ENCODE results near the gene AFDN.

AFDN gene

DNA sequence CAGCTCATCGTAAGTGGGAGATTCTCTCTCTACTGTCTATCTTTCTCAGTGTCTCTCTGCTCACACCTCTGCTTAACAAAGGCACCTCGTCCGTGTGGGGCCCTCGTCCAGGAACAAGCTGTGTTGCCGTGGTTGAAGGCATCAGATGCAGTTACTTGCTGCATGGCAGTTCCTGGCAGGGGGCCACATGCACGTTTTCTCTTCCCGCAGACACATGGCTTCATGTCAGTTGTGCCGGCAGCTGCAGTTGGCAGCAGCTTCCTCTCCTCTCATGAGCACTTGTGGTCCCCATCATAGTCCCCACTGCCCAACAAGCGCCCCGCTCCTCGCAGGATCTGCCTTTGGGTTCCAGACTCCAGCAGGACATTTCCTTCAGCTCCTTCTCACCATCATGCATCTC, 7.1 kb upstream of the AFDN start:
- DNase-seq (ENCODE audit: low spot score): no peak

DNA sequence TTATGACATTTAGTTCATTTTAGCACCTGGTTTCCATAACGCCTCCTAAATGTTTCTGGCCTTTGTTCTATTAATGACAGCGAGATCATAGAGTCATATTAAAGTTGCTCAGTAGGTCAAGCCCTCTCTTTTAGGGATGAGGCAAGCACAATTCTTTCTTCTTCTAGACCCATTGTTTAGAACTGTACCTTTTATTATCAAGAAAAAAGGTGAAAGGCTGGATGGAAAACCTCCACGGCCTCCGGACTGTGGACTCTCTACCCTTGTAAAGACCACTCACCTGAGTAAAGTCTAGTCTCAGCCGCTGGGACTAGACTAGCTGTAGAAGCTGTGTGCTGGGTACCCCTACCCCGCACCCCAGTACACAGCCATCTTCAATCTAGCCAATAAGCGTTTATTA, 6.0 kb upstream of the AFDN start:
- no peak for DNase-seq (ENCODE audit: low spot score)

DNA sequence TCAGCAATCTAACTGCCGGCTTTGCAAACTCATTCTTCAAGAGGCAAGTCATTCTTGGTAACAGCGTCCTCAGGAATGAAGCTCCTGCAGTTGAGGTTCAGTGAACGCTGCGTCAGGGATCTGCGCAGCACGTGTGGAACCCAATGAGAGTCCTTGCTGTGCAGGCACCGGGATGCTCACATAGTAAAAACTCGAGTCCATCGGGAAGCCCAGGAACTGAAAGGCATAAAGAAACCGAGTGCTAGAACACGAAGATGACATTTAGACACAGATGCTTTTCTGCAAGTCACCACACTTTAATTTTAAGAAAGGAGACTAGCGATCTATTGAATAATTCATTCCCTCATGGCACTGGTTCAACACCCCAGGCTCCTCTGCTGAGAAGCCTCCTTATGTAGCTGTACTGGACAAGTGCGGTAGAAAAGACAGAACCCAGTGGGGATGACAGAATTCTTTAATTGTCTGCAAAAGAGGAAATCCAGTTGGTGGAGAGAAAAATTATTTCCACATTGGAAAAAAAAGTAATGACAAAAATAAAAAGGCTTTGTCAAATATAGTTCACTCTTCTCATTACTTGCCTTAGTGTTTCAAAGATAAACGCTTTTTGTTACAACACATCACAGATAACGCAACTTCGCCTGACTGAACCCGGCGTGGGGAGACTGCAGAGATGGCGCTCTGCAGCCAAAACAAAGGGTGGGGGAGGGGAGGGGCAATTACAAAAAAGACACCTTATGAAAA, 1.9 kb upstream of the AFDN start:
- DNase-seq (ENCODE audit: low spot score): no peak

DNA sequence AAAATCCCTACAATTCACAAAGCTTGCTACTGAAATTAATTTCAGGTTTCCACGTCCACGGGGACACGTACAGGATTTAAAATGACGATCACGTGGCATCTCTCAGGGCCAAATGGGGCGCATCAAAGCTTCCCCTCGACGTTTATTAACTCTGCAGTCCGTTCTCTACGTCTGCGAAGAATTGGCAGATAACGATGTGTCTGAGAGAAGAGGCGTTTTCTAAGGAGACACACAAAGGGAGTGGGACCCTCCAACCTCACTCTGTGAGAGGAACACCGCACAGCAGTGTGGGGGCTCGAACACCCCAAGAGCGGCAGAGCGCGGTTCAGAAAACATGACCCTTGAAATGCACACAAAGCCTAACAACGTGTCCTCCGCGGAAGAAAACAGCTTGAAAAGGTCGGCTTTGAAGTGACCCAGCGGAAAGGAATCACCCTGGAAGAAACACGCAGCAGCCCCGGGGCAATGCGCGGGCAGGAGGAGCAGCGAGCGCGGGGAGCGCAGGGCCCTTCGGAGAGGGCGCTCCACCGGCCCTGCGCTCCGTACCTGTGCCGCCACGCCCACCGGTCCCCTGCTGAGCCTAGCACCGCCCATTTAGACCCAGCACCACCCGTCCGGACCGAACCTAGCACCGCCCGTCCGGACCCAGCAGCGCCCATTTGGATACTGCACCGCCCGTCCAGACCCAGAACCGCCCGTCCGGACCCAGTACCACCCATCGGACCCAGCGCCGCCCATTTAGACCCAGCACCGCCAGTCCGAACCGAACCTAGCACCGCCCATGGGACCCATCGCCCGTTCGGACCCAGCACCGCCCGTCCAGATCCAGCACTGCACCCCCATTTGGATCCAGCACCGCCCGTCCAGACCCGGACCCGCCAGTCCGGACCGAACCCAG, 1.1 kb upstream of the AFDN start:
- peak; percentile 8 for DNase-seq (ENCODE audit: low spot score)

DNA sequence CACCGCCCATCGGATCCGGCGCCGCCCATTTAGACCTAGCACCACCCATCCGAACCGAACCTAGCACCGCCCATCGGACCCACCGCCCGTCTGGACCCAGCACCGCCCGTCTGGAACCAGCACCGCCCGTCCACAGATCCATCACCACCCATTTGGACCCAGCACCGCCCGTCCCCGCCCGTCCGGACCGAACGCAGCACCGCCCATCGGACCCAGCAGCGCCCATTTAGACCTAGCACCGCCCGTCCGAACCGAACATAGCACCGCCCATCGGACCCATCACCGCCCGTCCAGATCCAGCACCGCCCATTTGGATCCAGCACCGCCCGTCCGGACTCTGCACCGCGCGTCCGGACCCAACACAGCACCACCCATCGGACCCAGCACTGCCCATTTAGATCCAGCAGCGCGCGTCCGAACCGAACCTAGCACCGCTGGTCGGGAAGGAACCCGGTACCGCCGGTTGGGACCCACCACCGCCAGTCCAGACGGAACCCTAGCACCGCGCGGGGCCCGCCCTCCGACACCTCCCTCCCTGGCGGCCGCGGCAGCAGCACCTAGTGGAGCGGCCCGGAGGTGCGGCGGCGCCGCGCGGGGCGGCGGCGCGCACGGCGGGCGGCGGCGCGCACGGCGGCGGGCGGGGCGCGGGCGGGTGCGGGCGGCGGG, 348 bp upstream of the AFDN start:
- DNase-seq (ENCODE audit: low spot score): peak; percentile 63

DNA sequence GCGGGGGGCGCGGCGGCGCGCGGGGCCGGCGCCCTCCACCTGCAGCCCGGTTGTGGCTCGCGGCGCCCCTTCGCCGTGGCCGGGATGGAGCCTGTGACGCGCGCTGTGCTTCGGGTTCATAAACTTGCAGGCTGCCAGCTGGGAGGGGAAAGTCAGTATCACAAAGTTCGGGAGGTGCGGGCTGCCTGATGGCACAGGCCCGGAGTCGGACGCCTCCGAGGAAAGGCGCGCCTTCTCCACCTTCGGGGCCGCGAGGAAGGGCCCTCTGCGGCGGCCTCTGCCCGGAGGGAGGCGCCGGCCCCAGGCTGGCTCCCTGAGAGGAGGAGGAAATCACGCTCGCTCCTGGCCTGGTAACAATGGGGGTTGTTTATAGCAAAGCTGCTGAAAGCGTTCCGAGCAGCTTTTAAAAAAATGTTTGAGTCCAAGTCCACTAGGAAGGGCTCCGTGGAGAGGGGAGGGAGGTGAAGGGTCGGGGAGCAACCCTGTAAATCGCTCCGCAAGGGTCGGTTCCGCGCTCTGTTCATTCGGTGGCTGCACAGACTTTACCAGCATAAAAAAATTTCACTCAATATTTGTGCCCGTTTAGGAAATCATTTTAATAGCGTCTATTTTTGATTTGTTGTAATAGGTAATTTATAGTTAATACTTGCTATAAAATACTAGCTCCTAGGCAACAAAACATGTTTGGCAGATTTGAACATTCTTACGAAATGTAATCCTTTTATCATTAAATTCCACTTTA, 1.0 kb downstream of the AFDN start:
- peak; percentile 6 for DNase-seq (ENCODE audit: low spot score)

DNA sequence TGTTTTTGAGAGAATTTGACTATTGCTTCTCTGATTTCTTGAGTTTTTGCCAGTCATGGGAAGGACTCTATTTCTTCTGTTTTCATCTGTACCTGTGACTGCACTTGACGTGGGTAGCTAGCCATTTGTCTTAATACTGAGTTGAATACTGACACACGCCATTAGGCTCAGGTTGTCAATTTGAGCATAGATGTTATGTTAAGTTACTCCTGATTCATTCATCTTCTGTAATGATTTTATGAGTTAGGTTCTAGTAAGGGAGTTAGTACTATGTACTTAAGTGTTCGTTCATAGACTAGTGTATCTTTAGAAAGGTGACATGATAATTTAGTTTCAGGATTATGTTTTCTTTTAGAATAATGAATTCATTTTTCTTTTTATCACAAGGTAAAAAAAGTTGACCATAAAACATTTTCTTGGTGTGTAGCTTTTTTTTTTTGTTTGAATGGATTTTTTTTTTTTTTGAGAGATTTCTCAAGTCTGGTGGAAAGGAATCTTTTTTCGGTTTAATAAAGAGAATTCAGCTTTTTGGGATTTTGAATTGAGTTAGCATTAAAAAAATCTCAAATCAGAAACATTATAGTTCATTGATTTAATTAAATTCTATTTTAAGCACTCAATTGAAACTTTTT, 1.7 kb downstream of the AFDN start:
- no peak for DNase-seq (ENCODE audit: low spot score)

DNA sequence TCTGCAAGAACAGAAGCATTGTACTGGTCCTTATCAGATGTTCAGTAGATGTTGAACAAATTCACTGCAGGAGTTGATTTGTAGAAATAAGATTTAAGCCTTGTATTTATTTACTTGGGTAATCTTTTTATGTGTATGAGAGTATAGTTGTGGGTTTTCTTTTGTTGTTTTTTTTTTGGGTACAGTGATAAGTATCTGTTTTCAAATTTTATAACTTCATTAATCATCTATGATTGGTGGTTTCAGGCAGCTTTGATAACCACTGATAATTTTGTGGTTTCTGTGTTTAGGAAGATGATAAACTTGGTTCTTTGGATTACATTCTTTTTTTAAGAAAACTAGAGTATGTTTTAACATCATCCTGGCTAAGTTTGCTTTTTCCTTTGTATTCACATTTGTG, 2.8 kb downstream of the AFDN start:
- DNase-seq (ENCODE audit: low spot score): peak; percentile 13

DNA sequence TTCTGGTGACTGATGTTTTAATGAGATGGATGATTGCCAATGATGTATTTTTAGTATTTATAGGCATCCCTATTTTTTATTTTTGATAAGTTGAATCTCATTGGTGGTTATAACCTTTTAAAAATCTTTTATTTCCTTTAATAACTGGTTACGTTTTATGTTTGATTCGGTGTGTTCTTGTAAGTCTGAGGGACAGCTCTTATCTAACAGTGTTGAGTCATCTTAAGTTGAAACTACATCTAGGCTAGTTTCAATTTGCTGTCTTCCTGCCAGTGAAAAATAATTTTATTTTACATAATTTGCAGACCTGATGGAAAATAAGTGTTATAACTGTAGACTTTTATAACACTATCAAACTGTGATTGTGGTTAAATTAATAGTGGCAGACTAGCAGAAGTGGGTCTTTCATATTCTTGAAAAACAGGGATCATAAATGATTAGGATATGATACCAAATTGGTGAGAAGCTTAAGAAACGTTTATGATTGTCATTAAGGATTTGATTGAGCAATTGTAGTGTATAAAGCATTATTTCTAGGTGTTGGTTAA, 4.6 kb downstream of the AFDN start:
- DNase-seq (ENCODE audit: low spot score): no peak

DNA sequence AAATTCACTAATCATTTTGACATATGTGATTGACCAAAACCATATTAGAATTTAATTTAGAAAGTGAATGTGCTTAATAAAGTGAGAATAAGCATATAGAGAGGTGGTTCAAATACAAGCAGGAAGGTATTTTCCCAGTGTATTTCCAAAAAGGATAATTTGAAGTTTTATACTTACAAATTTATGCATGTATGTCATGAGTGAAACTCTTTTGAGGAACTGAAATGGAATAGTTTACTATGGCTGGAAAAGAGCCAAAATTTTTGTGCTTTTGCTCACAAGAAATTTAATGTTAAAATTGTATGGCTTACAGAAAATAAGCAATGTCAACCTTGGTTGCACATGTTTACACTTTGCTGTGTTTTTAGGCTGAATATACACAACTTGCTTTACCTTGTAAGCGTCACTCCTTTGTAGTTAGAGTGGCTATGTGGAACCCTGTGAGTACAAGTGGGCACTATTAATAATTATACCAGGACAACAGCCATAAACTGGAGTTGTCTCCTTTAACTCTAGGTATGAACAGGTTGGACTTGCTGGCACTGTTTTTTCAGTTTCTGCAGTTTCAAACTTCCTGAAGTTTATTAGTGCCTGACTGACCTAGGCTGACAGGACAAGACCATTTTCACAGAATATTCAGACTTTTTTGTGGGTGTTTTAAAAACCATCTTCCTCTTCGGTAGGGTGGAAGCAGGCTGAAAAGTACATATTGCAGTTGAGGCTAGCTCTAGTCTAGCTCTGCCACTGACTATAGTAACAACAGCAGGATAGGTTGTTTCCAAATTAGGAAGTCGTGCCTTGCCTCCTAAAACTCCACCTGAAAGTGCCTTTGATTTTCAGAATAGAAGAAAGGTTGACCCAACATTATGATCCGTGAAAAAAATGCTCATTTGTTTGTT, 6.0 kb downstream of the AFDN start:
- no peak for DNase-seq (ENCODE audit: low spot score)

DNA sequence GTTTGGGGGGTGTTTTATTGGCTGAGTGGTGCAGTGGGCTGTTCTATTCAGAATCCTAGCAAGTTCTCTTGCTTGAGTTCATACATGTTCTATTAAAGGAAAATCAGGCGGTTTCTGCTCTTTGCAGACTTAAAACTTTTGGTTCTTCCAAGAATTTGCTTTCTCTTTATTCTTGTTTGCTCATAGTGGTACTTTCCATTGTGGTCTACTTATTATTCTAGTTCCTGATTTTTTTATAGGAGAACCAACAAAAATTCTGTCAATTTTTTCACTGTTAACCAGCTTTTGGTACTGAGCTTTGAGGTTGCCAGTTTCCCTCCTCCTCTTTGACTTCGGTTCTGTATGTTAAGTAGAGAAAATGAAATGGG, 6.7 kb downstream of the AFDN start:
- peak; percentile 36 for DNase-seq (ENCODE audit: low spot score)

DNA sequence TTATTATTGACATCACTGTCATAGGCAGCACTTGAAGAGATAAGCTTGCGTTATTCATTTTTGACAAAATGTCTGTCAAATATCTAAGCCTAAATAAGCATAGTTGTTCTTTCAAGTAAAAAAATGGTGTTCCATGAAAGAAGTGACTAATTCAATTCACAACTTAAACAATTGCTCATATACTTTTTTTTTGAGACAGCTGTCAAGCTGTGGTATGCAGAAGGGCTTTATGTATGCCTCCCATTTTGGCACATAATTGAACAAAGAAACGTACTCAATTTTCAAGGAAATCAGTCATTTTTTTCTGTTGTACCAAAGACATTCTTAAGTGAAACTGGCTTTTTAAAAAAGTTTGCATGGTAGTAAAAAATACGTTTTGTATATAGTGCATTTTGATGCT, 8.5 kb downstream of the AFDN start:
- DNase-seq (ENCODE audit: low spot score): no peak

DNA sequence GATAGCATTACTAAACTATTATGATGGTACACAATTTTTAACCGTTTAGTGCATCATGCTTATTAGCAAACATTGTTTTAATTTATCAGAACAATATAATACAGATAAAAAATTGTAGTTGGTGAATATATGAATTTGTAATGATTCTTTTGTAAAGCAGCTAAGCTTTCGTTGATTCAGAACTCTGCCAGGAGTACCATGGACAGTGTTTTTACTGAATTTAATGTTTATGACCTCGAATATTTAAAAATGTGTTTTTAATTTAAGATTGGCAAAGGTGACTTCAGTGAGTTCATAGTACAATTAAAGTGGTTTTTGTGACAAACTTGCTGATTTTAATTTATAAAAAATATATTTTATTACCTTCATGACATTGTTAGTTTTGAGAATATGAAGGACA, 10.0 kb downstream of the AFDN start:
- DNase-seq (ENCODE audit: low spot score): no peak

DNA sequence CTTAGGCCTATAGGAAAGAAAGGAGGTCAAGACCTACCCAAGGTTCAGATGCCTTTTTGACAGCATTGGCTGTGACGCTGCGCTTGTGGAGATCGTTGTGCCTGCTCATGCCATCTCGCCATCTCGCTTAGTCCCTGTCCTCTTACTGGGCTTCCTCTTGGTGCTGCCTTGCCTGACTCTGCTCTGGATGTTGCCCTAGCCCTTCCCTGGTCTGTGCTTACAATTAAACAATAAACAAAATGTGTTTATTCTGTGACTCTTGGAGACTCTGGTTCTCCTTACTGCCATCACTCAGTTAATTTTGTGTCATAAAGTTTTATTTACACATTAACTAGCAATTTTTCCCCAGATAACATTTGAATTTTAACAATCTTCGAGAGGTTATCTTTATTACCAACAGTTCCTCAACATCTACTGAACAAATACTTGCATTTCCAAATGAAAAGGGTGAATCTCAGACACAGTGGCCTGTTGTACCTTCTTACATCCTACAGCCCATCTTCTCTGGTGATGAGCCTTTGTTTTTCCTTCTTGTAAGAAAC, 11.6 kb downstream of the AFDN start:
- no peak for DNase-seq (ENCODE audit: low spot score)

DNA sequence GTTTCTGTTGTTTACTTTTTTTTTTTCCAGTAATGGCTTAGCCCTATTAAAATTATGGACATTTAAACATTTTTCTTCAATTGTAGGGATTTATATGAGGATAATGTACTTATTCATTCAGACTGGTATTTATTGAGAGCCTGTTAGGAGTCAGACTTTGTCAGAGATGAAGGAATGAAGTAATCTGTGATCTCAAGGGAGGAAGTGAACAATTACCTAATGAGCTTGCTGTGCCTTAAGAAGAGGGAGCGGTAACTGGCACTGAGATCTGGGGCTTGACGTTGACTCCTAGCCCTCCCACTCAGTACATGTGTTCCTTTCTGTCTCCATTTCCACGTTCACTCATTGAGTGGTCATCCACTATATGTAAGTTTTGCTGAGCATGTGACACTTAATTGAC, 12.6 kb downstream of the AFDN start:
- no peak for DNase-seq (ENCODE audit: low spot score)

DNA sequence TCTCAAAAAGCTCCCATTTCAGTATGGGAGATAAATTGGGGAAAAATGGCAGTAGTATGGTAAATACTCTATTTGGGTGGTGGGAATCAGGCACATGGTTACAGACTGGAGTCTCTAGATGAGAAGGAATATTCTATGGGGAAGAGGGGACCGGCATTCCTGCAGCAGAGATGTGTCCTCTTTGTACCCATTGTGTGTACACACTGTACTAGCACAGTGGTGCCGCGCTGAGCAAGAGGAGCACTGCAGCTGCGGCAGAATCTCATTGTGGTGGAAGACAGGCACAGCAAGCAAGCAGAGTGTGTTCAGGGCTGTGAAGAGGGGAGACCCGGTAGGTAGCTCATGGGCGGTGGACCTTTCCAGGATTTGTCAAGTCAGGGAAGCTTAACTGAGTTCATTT, 13.0 kb downstream of the AFDN start:
- DNase-seq (ENCODE audit: low spot score): no peak

DNA sequence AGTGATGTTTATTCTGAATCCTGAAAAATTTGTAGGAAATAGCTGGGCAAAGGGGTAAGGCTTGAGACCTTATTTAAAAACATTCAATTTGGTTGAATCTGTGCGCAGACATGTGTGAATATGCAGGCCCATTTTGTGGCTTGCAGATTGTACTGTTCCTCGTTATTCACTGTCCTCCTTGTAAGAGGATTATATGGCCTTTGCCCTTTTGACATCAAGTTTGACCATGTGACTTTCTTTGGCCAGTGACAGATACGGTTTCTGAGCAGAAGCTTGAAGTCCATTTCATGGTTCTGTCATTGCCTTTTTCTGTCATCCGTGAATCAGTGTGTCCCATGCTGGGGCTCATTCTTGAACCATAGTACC, 13.4 kb downstream of the AFDN start:
- DNase-seq (ENCODE audit: low spot score): no peak

DNA sequence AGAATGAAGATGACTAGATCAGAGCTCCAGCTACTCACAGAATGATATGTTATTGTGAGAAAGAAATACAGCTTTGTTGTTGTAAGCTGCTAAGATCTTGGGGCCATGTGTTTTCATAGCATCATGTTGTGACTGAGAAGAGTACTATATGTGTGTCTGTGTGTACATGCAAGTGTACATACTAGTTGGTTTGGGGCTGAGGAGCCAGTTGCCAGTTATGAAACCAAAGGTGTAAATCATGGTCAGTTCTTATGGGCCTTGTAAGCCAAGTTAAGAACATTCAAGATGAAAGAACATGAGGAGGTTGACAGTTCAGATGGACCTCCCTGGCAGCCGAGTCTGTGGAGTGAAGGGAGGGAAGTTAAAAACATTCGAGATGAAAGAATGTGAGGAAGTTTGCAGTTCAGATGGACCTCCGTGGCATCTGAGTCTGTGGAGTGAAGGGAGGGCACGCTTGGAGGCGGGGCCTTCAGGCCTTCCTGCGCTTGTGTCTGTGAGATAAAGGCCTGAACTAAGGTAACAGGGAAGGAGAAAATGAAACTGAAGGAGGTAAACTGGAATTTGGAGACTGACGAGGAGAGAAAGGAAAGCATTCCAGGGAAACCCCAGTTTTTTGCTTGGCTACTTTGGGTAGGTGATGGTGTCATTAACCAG, 13.9 kb downstream of the AFDN start:
- DNase-seq (ENCODE audit: low spot score): no peak

DNA sequence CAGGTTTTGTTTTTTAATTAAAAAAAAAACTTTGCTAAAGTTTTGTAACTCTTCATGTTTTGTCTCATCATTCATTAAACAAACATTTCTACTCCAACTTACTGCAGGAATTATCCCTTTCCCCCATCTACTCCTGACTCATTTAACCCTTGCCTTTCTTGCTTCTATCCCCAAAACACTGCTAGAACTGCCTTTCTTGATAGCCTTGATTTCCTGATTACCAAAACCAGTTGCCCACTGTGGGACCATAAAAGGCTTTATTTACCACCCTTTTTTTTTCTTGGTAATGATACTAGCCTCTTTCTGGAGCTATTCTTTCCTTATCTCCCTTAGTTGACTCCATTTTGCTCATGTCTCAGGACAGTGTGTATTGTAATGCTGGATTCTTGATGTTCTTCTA, 15.3 kb downstream of the AFDN start:
- DNase-seq (ENCODE audit: low spot score): no peak

DNA sequence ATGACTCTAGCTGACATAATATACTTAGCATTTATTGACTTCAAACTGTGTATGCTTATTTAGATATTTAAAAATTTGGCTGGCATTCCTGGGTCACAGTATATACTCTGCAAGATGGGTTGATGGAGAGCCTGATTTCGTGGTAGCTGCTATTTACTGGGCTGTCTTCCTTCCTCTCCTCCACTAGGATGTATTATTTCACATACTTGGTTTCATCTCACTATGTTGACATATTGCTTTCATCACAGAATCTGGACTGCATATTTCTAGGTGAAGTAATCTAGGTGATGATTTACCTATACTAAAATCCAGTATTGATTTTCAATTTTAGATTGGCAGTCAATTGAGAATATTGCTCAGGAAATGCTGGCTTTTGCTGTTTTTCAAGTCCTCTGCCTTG, 15.7 kb downstream of the AFDN start:
- DNase-seq (ENCODE audit: low spot score): no peak

Data from CD4-positive, alpha-beta T cell treated with Interleukin-2 at 100 ng/mL for 4 hours (primary cell).